Smooth muscle cell of the brain vasculature (primary cell): ENCODE results near the gene ZSWIM1.
"Not testable (repeated sequence)": the region's sequence is repeated elsewhere in the genome, so short reads cannot be mapped to it uniquely, and the experiment has no call there.

Source experiments
- DNase-seq: peaks from one replicate; pipeline ENCODE4 v3.0.0-alpha.2; 2012; ENCODE audit warnings: low read depth, low spot score

Gene ZSWIM1

DNA sequence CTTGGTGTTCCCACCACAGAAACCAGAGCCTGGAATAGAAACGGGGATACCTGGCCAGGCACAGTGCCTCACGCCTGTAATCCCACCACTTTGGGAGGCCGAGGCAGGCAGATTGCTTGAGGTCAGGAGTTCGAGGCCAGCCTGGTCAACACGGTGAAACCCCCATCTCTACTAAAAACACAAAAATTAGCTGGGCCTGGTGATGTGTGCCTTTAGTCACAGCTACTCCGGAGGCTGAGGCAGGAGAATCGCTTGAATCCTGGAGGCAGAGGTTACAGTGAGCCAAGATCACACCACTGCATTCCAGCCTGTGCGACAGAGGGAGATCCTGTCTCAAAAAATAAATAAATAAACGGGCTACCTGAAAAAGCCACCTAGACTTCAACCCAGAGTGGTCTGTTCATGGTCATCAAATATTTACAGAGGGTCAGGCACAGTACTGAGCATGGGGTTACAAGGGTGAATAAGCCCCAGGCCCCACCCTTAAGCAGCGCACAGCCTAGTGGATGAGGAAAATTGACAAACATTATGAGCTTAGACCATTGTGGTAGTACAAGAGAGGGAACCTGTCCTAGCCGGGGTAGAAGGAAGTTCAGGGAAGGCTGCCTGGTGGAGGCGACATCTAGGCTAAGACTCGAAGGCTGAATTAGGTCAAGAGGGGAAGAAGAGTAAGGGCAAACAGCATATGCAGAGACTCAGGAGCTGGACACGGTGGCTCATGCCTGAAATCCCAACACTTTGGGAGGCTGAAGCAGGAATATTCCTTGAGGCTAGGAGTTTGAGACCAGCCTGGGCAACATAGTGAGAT lies 46.2 kb downstream of the ZSWIM1 start:
- no peak for DNase-seq

DNA sequence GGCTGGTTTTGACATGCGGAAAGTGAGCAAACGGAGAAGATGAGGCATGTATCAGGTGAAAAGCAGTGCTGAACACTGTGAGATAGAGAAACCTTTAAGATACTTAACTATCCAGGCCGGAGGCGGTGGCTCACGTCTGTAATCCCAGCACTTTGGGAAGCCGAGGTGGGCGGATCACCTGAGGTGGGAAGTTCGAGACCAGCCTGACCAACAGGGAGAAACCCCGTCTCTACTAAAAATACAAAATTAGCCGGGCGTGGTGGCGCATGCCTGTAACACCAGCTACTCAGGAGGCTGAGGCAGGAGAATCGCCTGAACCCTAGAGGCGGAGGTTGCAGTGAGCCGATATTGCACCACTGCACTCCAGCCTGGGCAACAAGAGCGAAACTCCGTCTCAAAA lies 50.7 kb downstream of the ZSWIM1 start:
- DNase-seq = not testable (repeated sequence)

DNA sequence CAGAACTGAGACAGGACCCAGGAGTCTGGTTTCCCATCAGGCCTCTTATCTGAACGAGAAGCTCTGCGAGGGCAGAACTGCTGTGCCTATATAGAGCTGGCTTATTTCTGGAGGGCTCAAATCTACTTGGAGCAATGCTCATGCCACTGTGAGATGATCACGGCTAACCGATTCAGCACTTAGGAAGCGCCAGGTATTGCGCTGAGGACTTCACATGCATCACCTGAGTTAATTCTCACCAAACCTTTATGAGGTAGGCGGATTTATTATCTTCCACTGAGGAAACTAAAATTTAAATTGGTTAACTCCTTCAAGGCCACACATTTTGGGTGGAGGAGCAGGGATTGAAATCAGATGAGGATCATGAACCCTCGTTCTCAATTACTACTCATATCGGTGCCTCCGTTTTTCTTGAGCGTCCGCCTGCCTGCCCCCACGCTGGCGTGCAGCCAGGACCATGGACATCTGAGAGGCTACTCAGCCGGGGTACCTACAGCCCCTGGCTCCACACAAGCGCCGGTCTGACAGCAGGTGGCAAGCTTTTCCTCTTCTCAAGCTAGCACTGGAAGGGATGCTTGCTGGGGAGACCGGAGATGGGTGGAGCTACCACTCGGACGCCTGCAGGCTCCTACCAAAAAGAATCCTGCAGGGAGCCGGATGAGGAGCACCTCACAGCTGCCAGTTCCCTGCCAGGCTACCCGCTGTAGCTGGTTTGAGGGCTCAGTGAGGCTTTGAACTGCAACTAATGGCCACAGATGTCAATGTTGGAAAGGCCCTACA lies 52.4 kb downstream of the ZSWIM1 start:
- DNase-seq = peak; percentile 79

DNA sequence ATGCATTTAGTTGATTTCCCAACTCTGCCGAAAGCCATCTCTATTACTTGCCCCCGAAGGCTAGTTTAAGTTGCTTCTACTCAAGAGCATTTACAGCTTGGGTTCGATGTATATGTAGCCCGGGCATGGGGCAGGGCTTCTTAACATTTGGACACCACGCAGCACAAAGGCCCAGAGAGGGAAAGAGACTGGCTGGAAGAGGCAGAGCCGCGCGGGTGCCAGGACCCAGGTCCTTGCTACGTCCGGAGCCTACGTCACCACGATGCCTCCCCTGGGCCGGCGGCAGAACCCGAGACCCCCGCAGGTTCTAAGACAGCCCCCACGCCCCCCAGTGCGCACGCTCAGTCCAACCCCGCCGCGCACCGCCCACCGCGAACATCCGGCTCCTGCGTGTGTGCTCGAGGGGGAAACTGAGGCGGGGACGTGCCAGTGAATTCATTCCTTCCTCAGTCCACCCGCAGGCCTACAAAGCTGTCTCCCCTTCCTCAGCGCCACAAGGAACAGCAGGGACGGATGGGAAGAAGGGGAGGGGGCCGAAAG lies 53.1 kb downstream of the ZSWIM1 start:
- DNase-seq = no peak
